Muscle layer of colon (tissue), 2 donors: ENCODE data around the gene MFSD1.

ENCODE experiments used
- H3K27ac ChIP-seq: one replicate; pipeline ENCODE4 v1.7.0; 2013; ENCODE audit warnings: low read depth, mild to moderate bottlenecking, low read length, moderate library complexity
- H3K27me3 ChIP-seq, 2 donors: one replicate each; pipeline ENCODE4 v1.7.0; 2013; ENCODE audit warnings: low read length in 2 of 2, mild to moderate bottlenecking in 2 of 2; ENCODE audit not compliant: insufficient read depth in 2 of 2, control insufficient read depth in 1 of 2
- H3K36me3 ChIP-seq: one replicate; pipeline ENCODE4 v1.7.0; 2013; ENCODE audit warnings: mild to moderate bottlenecking, low read length; ENCODE audit not compliant: insufficient read depth
- H3K4me1 ChIP-seq: one replicate; pipeline ENCODE4 v1.7.0; 2013; ENCODE audit warnings: mild to moderate bottlenecking, low read length; ENCODE audit not compliant: insufficient read depth
- H3K4me3 ChIP-seq, 2 donors: one replicate each; pipeline ENCODE4 v1.7.0; 2013; ENCODE audit warnings: low read length in 2 of 2, low read depth in 1 of 2, mild to moderate bottlenecking in 1 of 2, moderate library complexity in 1 of 2
- H3K9ac ChIP-seq: one replicate; pipeline ENCODE4 v1.7.0; 2013; ENCODE audit warnings: low read length
- H3K9me3 ChIP-seq: one replicate; pipeline ENCODE4 v1.7.0; 2013; ENCODE audit warnings: mild to moderate bottlenecking, low read length
- donor health status: abdominal sarcoma.
- donor health status: Adenocarcinoma of cecum.

MFSD1 gene

DNA sequence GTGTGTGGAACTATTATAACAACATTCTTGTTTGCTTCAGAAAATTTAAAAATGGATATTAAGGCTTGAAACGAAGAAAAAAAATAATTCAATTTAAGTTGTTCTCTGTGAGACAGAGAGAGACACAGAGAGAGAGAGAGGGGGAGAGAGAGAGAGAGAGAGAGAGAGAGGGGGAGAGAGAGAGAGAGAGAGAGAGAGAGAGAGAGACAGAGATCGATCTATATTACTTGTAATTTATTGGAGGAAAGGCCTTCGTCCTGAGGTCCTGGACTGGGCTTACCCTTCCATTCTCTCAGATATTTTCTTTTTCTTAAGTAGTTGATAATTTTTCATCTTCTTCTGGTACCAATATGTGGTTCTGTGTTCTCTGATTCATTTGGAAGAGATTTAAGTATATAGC is 25.9 kb downstream of the MFSD1 start:
- Histone ChIP-seq H3K9ac (no peak overlapping the region), H3K9me3 (no peaks in the 10 kb centered on the region), H3K4me1 (no peaks in the 10 kb centered on the region), H3K36me3 (peaks cover 37% of the 10 kb centered on the region), H3K4me3 (no peak overlapping the region), H3K27ac (no peak overlapping the region), H3K27me3 (no peaks in the 10 kb centered on the region)

DNA sequence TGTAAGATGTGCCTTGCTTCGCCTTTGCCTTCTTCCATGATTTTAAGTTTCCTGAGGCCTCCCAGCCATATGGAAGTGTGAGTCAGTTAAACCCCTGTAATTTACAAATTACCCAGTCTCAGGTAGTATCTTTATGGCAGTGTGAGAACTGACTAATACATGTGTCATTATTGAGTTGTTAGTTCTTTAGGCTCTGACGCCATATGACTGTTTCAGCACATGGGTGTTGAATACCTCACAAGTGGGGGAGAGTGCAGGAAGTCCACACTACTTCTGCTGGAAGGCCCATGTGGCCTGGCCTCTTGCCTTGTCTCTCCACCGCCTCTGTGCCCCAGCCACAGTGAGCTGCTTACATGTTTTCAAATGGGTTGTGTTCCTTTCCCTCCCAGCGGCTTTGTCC is 28.5 kb downstream of the MFSD1 start:
- H3K27ac ChIP-seq: no peak overlapping the region
- no peaks in the 10 kb centered on the region for H3K27me3 ChIP-seq
- no peaks in the 10 kb centered on the region for H3K4me1 ChIP-seq
- no peak overlapping the region for H3K4me3 ChIP-seq
- peaks cover 23% of the 10 kb centered on the region for H3K36me3 ChIP-seq
- no peaks in the 10 kb centered on the region for H3K9me3 ChIP-seq
- no peak overlapping the region for H3K9ac ChIP-seq

DNA sequence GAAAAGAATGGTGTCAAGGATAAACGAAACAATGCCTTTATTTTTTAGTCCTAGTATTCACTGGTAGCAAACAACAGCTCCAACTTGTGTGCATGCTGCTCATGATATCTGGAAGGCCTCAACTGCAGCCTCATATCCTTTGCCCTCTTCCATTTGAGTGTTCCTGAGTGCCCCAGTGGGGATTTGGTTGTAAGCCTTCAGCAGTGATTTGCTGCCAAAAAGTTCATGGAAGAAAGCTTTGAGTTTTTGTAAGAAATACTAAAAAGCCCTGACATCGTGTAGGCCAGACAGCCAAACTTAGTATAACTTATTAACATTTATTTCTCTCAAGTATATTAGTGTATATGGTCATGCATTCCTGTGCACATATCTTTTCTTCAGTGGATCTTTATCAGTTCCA is 30.0 kb downstream of the MFSD1 start:
- no peaks in the 10 kb centered on the region for H3K27me3 ChIP-seq
- H3K36me3 ChIP-seq: peaks cover 23% of the 10 kb centered on the region
- no peak overlapping the region for H3K4me3 ChIP-seq
- no peaks in the 10 kb centered on the region for H3K4me1 ChIP-seq
- no peaks in the 10 kb centered on the region for H3K9me3 ChIP-seq
- H3K27ac ChIP-seq: no peak overlapping the region
- no peak overlapping the region for H3K9ac ChIP-seq

DNA sequence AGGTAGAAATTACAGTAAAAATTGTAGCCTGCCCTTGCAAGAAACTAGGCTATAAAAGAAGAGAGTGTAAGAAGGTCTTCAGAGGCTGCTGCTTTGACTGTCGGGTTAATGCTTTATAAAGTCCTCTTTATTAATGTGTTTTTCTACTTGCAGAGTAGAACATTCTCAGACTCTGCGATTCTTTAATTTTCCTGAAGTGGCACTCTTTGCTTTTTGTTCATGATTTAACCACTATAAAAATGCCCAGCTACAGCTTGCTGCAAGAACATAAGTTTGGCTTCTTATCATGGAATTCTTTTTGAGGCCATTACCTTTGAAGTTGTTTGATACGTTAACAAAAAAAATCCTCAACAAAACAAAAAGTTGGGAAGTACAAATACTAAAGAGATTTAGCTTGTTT is 33.8 kb downstream of the MFSD1 start:
- Histone ChIP-seq H3K9ac (no peak overlapping the region), H3K9me3 (no peaks in the 10 kb centered on the region), H3K4me1 (no peaks in the 10 kb centered on the region), H3K27me3 (no peaks in the 10 kb centered on the region), H3K27ac (no peak overlapping the region), H3K36me3 (peaks cover 2% of the 10 kb centered on the region), H3K4me3 (no peak overlapping the region)

DNA sequence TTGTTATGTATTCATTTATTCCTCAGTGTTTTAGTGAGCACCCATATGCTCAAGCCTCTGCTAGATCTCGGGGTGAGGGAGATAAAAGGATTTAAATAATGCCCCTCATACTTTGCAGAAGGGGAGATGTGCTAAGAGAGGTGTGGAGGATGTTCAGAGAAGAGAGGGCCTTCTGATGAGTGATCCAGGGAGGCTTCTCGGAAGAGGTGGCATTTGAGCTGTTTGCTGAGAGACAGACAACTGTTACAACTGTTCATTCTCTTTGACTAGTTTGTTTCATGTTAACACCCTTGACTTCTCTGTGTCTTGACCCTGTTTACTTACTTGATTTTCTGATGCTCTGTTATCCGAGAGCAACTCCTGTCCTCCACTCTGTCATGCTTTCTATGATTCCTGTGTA is 34.5 kb downstream of the MFSD1 start:
- H3K4me1 ChIP-seq: no peaks in the 10 kb centered on the region

DNA sequence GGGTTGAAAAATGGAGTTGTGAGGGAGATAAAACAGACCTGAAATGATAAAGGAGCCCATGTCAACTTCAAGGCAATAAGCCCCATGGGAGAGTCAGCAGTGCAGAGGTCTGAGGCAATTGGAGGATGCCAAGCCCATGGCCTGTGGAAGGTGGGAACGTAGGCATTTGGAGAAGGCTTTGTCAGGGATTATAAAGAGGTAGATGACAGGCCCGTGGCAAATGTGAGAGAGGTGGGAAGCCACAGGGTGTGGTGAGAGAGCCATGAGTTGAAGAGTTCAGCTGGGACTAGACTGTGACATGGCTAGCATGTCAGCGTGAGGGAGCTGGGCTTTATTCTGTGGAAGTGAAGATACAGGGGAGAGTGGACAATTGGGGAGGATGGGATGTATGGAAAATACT is 35.4 kb downstream of the MFSD1 start:
- Histone ChIP-seq H3K27me3 (no peaks in the 10 kb centered on the region), H3K4me1 (no peaks in the 10 kb centered on the region), H3K36me3 (no peaks in the 10 kb centered on the region), H3K9me3 (no peaks in the 10 kb centered on the region), H3K27ac (no peak overlapping the region), H3K4me3 (no peak overlapping the region), H3K9ac (no peak overlapping the region)

More for the DNA sequence above, 34.5 kb downstream of the MFSD1 start:
- Histone ChIP-seq H3K36me3 (no peaks in the 10 kb centered on the region), H3K9me3 (no peaks in the 10 kb centered on the region), H3K27ac (no peak overlapping the region), H3K27me3 (no peaks in the 10 kb centered on the region), H3K9ac (no peak overlapping the region), H3K4me3 (no peak overlapping the region)

DNA sequence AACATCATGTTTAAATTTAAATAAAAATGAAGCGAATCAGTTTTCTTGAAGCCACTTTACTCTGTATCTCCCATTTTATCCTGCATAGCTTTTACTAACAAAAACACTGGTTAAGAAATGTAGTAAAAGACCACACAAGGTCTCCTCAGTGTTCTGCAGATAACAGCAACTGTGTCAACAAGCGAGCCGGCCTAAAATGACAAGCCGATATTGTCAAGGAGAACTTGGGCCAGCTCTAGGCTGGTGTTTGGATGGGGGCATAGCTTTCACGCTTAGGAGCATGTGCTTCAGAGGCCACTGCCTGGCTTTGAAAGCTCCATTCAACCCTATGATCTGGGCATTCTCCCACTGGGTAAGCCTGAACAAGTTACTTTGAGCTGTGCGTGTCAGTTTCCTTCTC is 38.1 kb downstream of the MFSD1 start:
- Histone ChIP-seq H3K27me3 (no peaks in the 10 kb centered on the region), H3K4me3 (no peak overlapping the region), H3K9me3 (no peaks in the 10 kb centered on the region), H3K4me1 (no peaks in the 10 kb centered on the region), H3K9ac (no peak overlapping the region), H3K36me3 (no peaks in the 10 kb centered on the region), H3K27ac (no peak overlapping the region)

DNA sequence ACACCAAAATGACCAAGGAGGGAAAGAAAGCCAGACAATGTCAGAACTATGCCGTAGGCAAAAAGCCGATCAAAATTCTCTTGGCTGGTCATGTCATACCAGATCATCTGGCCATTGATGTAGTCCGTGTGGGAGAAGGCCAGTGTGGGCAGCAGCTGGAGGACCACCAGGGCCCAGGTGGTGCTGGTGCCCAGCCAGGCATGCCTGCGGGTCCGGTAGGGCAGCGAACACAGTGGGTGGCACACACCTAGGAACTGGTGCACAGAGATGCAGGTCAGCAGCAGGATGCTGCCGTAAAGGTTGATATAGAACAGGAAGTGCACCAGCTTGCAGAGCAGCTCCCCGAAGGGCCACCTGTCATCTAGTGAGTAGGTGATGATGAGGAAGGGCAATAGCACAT is 39.5 kb downstream of the MFSD1 start:
- H3K36me3 ChIP-seq: no peaks in the 10 kb centered on the region
- H3K4me1 ChIP-seq: no peaks in the 10 kb centered on the region
- H3K9me3 ChIP-seq: no peaks in the 10 kb centered on the region
- H3K4me3 ChIP-seq: no peak overlapping the region
- H3K27me3 ChIP-seq: no peaks in the 10 kb centered on the region
- H3K27ac ChIP-seq: no peak overlapping the region
- no peak overlapping the region for H3K9ac ChIP-seq

DNA sequence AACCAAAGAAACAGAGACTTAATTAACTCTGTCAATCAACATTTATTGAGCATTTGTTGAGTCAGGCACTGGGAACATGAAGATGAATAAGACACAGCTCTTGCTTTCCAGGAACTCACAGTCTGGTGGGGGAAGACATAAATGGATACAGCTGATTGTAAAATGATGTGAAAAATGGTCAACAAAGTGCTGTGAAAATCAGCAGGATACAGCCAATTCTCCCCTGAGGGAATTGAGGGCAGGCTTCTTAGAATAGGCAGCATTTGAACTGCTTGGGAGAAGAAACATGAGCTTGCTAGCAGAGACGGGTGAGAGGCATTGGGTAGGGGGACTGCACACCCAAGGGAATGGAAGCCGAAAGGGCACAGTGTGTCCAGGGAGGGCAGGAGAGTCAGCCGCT is 41.1 kb downstream of the MFSD1 start:
- H3K27me3 ChIP-seq: no peaks in the 10 kb centered on the region
- H3K9ac ChIP-seq: no peak overlapping the region
- H3K4me3 ChIP-seq: no peak overlapping the region
- H3K9me3 ChIP-seq: no peaks in the 10 kb centered on the region
- H3K4me1 ChIP-seq: no peaks in the 10 kb centered on the region
- no peak overlapping the region for H3K27ac ChIP-seq
- H3K36me3 ChIP-seq: no peaks in the 10 kb centered on the region

DNA sequence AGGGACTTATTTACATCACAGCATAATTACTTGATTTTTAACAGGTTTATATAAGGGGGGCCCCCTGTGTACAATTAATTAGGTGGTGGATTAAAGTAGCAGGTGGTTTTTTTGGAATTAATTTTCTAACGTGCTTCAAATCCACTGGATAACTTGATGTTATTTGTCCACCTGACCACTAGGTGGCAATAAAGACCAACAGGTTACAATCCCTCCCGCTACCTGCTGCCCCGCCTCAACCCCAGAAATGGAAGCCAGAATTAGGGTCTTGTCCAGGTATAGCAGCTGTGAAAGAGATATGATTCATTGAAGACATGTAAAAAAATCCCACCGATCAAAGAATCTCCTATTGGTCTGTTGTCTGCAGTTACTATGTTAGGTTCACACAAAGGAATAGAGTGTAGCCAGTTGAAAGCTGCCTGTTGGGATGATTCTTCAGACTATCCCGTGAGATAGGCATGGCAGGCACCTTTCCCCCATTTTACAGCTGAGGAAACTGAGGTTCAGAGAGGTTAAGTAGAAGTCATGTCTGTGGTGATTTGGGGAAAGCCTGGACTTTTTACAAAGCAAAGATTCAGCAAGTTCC is 44.0 kb downstream of the MFSD1 start:
- Histone ChIP-seq H3K27ac (no peak overlapping the region), H3K9ac (no peak overlapping the region), H3K9me3 (no peaks in the 10 kb centered on the region), H3K4me3 (no peak overlapping the region), H3K27me3 (no peaks in the 10 kb centered on the region), H3K36me3 (no peaks in the 10 kb centered on the region), H3K4me1 (no peaks in the 10 kb centered on the region)

DNA sequence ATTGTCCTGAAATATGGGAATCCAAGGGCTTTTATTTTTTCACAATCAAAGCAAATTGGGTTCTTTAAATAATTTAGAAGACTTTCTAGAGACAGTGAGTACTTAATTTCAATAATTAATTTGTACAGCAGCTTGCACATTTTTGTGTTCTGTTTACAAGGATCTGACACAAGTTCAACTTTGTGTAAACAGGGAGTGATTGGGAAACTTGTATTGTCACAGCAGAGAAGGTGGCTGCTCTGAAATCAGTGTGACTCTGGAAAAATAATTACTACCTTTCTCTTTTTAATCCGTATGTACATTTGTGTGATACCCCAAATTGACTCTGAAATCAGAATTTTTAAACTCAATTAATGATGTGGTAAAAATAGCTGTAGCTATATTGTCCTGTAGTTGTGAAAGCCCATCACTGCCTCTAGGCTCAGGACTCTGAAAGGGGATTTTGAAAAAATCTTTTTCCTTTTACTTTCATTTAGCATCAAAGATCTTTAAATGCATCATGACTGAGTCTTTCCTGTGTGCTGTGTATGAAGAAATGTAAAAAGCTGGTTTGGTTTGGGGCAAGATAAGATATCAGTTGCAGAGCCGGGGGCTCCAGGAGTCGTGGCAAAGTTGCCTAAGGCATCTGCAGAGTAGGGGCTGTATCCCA is 45.1 kb downstream of the MFSD1 start:
- Histone ChIP-seq H3K9ac (no peak overlapping the region), H3K9me3 (no peaks in the 10 kb centered on the region), H3K4me3 (no peak overlapping the region), H3K4me1 (no peaks in the 10 kb centered on the region), H3K36me3 (no peaks in the 10 kb centered on the region), H3K27me3 (no peaks in the 10 kb centered on the region), H3K27ac (no peak overlapping the region)

DNA sequence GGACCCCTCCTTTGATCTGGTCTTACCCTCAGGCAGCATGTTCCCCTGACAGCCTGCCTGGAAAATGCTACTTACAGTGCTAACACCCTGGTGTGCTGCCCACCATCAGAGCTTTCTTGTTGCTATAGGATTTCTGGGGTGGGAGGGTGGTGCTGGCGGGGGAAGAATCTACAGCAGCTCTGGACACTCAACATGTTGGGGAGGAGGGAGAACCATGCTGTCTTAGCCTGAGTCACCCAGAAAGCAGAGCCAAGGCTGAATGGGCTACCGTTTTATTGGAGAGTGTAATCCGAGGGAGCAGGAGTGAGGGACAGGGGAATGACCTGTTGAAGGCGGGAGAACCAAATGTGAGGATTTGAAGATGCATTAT is 45.6 kb downstream of the MFSD1 start:
- Histone ChIP-seq H3K27ac (no peak overlapping the region), H3K27me3 (no peaks in the 10 kb centered on the region)

More for the DNA sequence above, 45.6 kb downstream of the MFSD1 start:
- Histone ChIP-seq H3K4me3 (no peak overlapping the region), H3K36me3 (no peaks in the 10 kb centered on the region), H3K9me3 (no peaks in the 10 kb centered on the region), H3K4me1 (no peaks in the 10 kb centered on the region), H3K9ac (no peak overlapping the region)
